Karpas-422 (cell line): ENCODE results near the gene SLC6A6. TPM values are rescaled to one million over a fixed set of nuclear protein-coding genes. Genes with fewer than 3 reads are reported as not detected.

Experiments
- DNase-seq: peaks from one replicate; pipeline ENCODE4 v3.0.0-alpha.2; 2015
- H2AFZ ChIP-seq: fragments of 200-600 bp; sonication (generic); 2 replicates; pipeline ENCODE4 v1.6.1; 2014; ENCODE audit warnings: antibody characterized with exemption, low read length, mixed read lengths
- H3K27ac ChIP-seq: fragments of 200-600 bp; sonication (generic); 2 replicates; pipeline ENCODE4 v1.5.1; 2014; ENCODE audit warnings: mild to moderate bottlenecking, low read length, moderate library complexity
- H3K27me3 ChIP-seq: fragments of 200-600 bp; sonication (generic); 2 replicates; pipeline ENCODE4 v1.6.1; 2014; ENCODE audit warnings: low read length, mixed read lengths
- H3K36me3 ChIP-seq: fragments of 200-600 bp; sonication (generic); 2 replicates; pipeline ENCODE4 v1.6.1; 2014; ENCODE audit warnings: low read length, mixed read lengths; ENCODE audit not compliant: insufficient read depth
- H3K4me1 ChIP-seq: fragments of 200-600 bp; sonication (generic); 2 replicates; pipeline ENCODE4 v1.6.1; 2014; ENCODE audit warnings: mild to moderate bottlenecking, low read length, mixed read lengths
- H3K4me2 ChIP-seq: fragments of 200-600 bp; sonication (generic); 2 replicates; pipeline ENCODE4 v1.6.1; 2014; ENCODE audit warnings: low read length, low read depth, mild to moderate bottlenecking; ENCODE audit not compliant: poor library complexity, severe bottlenecking
- H3K4me3 ChIP-seq: fragments of 200-600 bp; sonication (generic); 2 replicates; pipeline ENCODE4 v1.5.1; 2014; ENCODE audit warnings: mild to moderate bottlenecking, antibody characterized with exemption, low read length, mixed read lengths
- H3K79me2 ChIP-seq: fragments of 200-600 bp; sonication (generic); 2 replicates; pipeline ENCODE4 v1.6.1; 2014; ENCODE audit warnings: mild to moderate bottlenecking, low read length, mixed read lengths
- H3K9ac ChIP-seq: fragments of 200-600 bp; sonication (generic); 2 replicates; pipeline ENCODE4 v1.6.0; 2014; ENCODE audit warnings: low read length
- H3K9me2 ChIP-seq: fragments of 200-600 bp; sonication (generic), shearing (Covaris generic); replicated peaks from 2 replicates; pipeline ENCODE4 v1.6.0; 2014; ENCODE audit warnings: mild to moderate bottlenecking, low read length, moderate library complexity; ENCODE audit not compliant: insufficient read depth
- H3K9me3 ChIP-seq: fragments of 300-700, 200-600 bp; sonication (generic); 2 replicates; pipeline ENCODE4 v1.6.1; 2014; ENCODE audit warnings: low read length, mixed read lengths
- H4K20me1 ChIP-seq: fragments of 200-600 bp; sonication (generic); 2 replicates; pipeline ENCODE4 v1.6.1; 2014; ENCODE audit warnings: mild to moderate bottlenecking, antibody characterized with exemption, low read length, low read depth; ENCODE audit not compliant: insufficient read depth
- total RNA-seq: library from RNA; depleted of rRNA; stranded (reverse); fragments of >200 nt; shearing (Covaris generic); gene quantifications from 2 replicates; pipeline ENCODE4 v1.2.3, GENCODE V29; 2014; ENCODE audit warnings: low replicate concordance

The SLC6A6 gene
- total RNA-seq, 1 experiment from 2014 or later: 30.2 TPM

DNA sequence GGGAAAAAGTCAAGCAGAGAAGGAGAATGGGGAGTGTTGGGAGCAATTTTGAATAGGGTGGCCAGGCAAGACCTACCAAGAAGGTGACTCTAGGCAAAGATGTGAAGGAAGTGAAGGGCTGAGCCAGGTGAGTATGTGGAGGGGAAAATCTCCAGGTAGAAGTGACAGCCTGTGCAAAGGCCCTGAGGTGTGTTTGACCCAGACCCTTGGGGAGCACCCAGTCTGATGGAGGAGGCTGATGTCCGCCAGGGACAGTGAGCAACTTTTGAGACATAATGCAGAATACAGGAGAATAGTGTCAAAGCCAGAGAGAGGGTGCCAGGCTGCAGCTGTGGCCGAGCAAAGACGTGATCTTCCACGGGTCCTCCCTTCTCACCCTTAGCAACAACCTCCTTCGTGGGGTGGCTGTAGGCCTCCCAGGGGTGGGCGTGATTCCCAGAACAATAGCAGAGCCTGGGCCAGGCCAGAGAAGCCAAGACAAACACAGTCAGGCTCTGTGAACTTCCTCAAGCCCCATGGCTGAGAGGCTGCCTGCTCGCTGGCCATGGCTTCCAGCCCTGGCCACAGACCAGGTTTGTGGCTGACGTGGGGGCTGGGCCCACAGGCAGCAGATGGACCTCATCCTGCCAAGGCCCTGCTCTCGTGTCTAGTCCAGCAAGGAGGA is 58.1 kb downstream of the SLC6A6 start:
- Histone ChIP-seq H3K79me2 (no peaks in the 10 kb centered on the region), H3K4me1 (no peaks in the 10 kb centered on the region), H3K9me2 (no peaks in the 10 kb centered on the region), H3K9ac (no peak overlapping the region), H4K20me1 (no peaks in the 10 kb centered on the region), H2AFZ (no peak overlapping the region), H3K27ac (no peak overlapping the region), H3K9me3 (no peaks in the 10 kb centered on the region), H3K36me3 (peaks cover 28% of the 10 kb centered on the region; the same call in 1 of the 2 replicates), H3K4me3 (no peak overlapping the region), H3K27me3 (no peaks in the 10 kb centered on the region), H3K4me2 (no peak overlapping the region)
- DNase-seq: no peak

DNA sequence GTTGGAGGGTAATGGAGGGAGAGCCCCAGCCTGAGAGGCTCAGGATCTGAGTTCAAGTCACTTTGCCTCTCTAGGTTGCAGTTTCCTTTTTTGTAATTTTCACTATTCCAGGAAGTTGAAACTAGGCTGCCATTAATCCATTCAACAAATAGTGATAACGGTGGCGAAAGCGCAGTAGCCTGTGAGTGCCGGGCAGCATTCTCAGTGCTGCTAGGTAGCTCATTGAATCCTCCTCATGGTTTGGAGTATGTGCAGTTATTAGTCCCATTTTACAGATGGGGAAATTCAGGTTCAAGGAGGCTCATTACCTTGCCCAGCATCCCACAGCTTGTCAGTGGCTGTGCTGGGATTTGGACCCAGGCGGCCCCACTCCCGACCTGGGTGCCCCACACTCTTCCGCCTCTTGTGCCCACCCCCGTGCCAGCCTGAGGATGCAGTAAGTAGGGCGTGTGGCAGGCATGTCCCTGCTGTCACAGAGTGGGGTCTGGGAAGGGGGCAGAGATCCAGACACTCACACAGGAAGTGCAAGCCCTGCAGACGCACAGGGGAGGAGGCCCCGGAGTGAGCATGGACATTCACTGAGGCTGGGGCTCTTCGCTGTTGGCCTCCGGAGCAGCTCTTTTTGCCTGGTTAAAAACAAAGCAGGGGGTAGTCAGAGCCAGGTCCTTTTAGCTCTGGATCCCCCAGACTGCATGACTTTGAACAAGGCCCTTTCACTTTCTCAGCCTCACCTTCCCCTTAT is 58.8 kb downstream of the SLC6A6 start:
- Histone ChIP-seq H3K4me2 (no peak overlapping the region), H3K36me3 (peaks cover 31% of the 10 kb centered on the region; the same call in 1 of the 2 replicates), H3K9ac (no peak overlapping the region), H4K20me1 (no peaks in the 10 kb centered on the region), H3K4me3 (no peak overlapping the region), H3K27me3 (no peaks in the 10 kb centered on the region), H3K79me2 (no peaks in the 10 kb centered on the region), H2AFZ (no peak overlapping the region), H3K4me1 (no peaks in the 10 kb centered on the region), H3K9me3 (no peaks in the 10 kb centered on the region), H3K9me2 (no peaks in the 10 kb centered on the region), H3K27ac (no peak overlapping the region)
- DNase-seq: no peak

DNA sequence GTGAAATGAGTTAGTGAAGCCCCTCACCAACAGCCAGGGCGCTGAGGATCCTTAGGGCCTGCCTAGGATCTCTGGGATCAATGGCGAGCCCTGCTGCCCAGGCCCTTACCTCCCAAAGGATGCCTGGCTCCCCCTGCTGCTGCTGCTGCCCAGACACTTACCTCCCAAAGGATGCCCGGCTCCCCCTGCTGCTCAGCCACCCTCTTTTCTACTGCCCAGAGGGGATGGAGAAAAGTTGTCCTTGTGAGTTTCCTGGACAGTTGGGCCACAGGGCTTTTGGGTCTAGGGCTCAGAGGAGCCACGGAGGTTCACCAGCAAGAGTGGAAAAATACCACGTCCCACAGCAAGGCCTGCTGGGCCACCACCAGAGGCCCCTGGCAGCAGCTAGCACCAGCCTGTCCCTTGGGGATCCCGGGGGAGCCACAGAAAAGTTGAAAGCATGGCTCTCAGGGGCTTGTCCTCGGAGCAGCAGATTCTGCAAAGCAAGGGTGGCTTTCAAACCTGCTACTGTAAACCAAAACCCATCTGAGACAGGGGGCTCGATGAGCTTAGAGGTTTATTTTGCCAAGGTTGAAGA is 59.4 kb downstream of the SLC6A6 start:
- H3K27ac ChIP-seq: no peak overlapping the region
- no peaks in the 10 kb centered on the region for H4K20me1 ChIP-seq
- H3K4me1 ChIP-seq: no peaks in the 10 kb centered on the region
- H2AFZ ChIP-seq: no peak overlapping the region
- H3K36me3 ChIP-seq: peaks cover 31% of the 10 kb centered on the region; the same call in 1 of the 2 replicates
- no peaks in the 10 kb centered on the region for H3K9me2 ChIP-seq
- H3K79me2 ChIP-seq: no peaks in the 10 kb centered on the region
- DNase-seq: peak; percentile 50
- H3K9me3 ChIP-seq: no peaks in the 10 kb centered on the region
- H3K9ac ChIP-seq: no peak overlapping the region
- no peak overlapping the region for H3K4me2 ChIP-seq
- no peaks in the 10 kb centered on the region for H3K27me3 ChIP-seq
- H3K4me3 ChIP-seq: no peak overlapping the region

DNA sequence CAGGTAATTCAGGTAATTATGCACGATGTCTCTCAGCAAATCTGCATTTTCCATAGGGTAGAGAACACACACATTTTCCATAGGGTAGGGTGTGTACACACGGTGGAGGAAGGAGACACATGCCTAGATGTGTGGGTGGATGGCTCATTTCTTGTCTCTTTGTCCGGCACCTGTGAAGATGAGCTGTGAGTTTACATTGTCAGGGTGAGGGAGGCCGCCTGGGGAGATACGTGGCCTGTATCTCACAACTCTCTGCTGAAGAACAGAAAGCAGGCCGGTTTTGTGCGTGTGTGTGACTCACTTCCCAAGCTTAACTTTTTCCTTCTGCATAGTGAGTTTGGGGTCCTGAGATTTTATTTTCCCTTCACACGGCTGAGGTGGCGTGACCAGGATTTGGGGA is 60.3 kb downstream of the SLC6A6 start:
- H3K9me2 ChIP-seq: no peaks in the 10 kb centered on the region
- no peaks in the 10 kb centered on the region for H3K9me3 ChIP-seq
- no peaks in the 10 kb centered on the region for H3K4me1 ChIP-seq
- no peak overlapping the region for H2AFZ ChIP-seq
- H3K36me3 ChIP-seq: peaks cover 34% of the 10 kb centered on the region; the same call in 1 of the 2 replicates
- no peak overlapping the region for H3K27ac ChIP-seq
- no peak overlapping the region for H3K4me3 ChIP-seq
- no peak overlapping the region for H3K9ac ChIP-seq
- no peaks in the 10 kb centered on the region for H3K79me2 ChIP-seq
- no peak for DNase-seq
- H3K27me3 ChIP-seq: no peaks in the 10 kb centered on the region
- H4K20me1 ChIP-seq: no peaks in the 10 kb centered on the region
- no peak overlapping the region for H3K4me2 ChIP-seq

DNA sequence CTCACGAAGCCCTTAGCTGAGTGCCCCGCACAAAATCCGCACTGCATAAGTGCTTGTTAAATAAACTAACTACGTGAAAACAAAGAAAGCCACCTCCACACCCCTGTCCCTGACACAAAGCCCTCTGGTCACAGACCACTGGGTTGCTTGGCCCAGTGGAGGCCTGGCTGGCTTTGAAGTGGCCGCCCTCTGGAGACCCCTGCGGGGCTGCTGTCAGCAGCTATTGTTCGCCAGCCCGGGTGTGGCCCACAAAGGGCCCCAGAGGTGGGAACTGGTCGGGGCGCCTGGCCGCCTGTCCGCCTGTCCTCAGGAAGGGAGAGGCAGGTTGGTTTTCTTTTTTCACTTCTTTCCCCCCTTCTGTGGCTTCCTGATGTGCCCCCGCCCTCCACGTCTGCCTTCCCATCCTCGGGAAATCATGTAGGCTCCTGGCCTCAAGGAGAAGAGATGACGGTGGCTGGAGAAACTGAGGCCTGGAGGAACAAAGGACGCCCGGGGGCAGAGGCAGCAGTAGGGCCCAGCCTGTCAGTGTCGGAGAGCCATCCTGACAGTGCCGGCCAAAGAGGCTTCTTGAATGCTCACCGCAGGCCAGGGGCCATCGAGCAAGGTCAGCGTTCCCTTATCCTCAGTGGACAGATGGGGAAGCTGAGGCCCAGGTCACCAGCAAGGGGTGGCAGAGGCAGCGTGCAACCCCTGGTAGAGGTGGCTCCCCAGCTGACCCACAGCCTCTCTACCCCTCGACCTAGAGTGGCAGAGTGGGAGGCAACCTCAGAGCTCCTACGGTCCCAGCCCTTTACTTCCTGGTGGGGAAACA is 61.1 kb downstream of the SLC6A6 start:
- DNase-seq: no peak
- Histone ChIP-seq H3K4me1 (no peaks in the 10 kb centered on the region), H3K27ac (no peak overlapping the region), H4K20me1 (no peaks in the 10 kb centered on the region), H3K27me3 (no peaks in the 10 kb centered on the region), H3K79me2 (no peaks in the 10 kb centered on the region), H3K9me3 (no peaks in the 10 kb centered on the region), H3K4me2 (no peak overlapping the region), H3K9ac (no peak overlapping the region), H3K36me3 (peaks cover 30% of the 10 kb centered on the region; the same call in 1 of the 2 replicates), H2AFZ (no peak overlapping the region), H3K4me3 (no peak overlapping the region), H3K9me2 (no peaks in the 10 kb centered on the region)

DNA sequence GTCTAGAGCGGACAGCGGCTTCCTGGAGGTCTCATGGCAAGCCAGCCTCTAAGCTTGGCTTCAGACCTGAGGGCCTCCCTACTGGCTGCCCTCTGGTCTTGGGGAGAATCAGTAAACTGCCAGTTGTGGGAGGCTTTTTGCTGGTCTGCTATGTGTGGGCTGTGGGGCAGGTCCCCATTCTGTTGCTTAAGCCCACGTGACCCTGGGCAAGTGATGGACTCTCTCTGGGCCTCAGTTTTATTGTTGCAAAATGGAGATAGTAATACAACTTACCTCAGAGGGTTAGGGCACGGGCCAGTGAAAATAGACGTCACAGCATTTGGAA is 61.7 kb downstream of the SLC6A6 start:
- Histone ChIP-seq H3K36me3 (peaks cover 24% of the 10 kb centered on the region; the same call in 1 of the 2 replicates), H3K9me3 (no peaks in the 10 kb centered on the region)

DNA sequence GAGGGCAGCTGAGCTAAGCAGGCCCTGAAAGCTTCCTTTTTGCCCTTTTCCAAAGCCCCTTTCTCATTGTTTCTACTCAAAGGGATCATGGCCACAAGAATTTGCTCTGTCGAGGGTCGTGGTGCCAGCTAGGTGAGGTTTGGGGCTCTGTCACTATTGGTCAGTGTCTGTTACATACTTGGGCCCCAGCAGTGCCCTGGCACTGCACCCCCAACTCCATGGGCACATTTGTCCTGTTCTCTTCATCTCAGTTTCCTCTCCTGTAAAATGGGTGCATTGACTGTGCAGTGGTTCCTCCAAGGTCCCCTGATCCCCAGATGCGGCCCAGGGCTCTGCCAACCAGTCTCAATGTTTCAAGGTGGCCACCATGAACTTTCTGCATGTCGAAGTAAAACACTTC is 62.1 kb downstream of the SLC6A6 start:
- no peaks in the 10 kb centered on the region for H3K79me2 ChIP-seq
- H3K36me3 ChIP-seq: peaks cover 22% of the 10 kb centered on the region; the same call in 1 of the 2 replicates
- DNase-seq: no peak
- H3K27me3 ChIP-seq: no peaks in the 10 kb centered on the region
- H3K4me2 ChIP-seq: no peak overlapping the region
- no peaks in the 10 kb centered on the region for H3K9me2 ChIP-seq
- no peaks in the 10 kb centered on the region for H3K9me3 ChIP-seq
- H3K27ac ChIP-seq: no peak overlapping the region
- no peak overlapping the region for H2AFZ ChIP-seq
- H3K4me1 ChIP-seq: no peaks in the 10 kb centered on the region
- no peak overlapping the region for H3K9ac ChIP-seq
- H4K20me1 ChIP-seq: no peaks in the 10 kb centered on the region
- H3K4me3 ChIP-seq: no peak overlapping the region

More for the DNA sequence above, 61.7 kb downstream of the SLC6A6 start:
- no peaks in the 10 kb centered on the region for H3K27me3 ChIP-seq
- no peaks in the 10 kb centered on the region for H3K4me1 ChIP-seq
- DNase-seq: no peak
- no peaks in the 10 kb centered on the region for H3K9me2 ChIP-seq
- no peaks in the 10 kb centered on the region for H4K20me1 ChIP-seq
- H2AFZ ChIP-seq: no peak overlapping the region
- H3K9ac ChIP-seq: no peak overlapping the region
- H3K4me2 ChIP-seq: no peak overlapping the region
- no peaks in the 10 kb centered on the region for H3K79me2 ChIP-seq
- H3K4me3 ChIP-seq: no peak overlapping the region
- H3K27ac ChIP-seq: no peak overlapping the region

DNA sequence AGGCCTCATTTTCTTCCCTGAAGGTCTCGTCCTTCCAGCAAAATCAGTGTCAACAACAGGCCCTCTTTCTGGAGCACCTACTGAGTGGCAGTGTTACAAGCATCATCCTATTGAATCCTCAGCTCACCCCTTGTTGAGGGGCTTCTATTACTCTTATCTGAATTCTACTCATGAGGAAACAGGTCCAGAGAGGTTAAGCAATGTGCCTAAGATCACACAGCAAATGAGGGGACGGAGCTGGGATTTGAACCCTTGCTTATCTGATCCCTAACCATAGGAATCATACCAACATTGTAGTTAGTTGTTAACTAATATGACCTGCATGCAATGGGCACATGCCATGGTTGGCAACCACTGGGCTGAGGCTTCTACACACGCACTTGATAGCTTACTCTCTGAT is 63.0 kb downstream of the SLC6A6 start:
- Histone ChIP-seq H3K9me2 (no peaks in the 10 kb centered on the region), H3K36me3 (peaks cover 15% of the 10 kb centered on the region; the same call in 1 of the 2 replicates), H3K27me3 (no peaks in the 10 kb centered on the region), H4K20me1 (no peaks in the 10 kb centered on the region), H3K4me2 (no peak overlapping the region), H3K9me3 (no peaks in the 10 kb centered on the region), H3K9ac (no peak overlapping the region), H3K79me2 (no peaks in the 10 kb centered on the region), H3K4me3 (no peak overlapping the region), H3K27ac (no peak overlapping the region), H3K4me1 (no peaks in the 10 kb centered on the region), H2AFZ (no peak overlapping the region)
- no peak for DNase-seq
